Umbilical cord (tissue), 2 donors: ENCODE measurements around the gene KTN1. TPM values are rescaled to one million over a fixed set of nuclear protein-coding genes. Genes with fewer than 3 reads are reported as not detected.
A peak's percentile ranks its signal among the peaks of the same experiment; 100 is the strongest.

Experiments used
- DNase-seq: peaks from one replicate; pipeline ENCODE4 v3.0.0-alpha.2; 2015; ENCODE audit warnings: low spot score
- total RNA-seq: library from RNA; depleted of rRNA; stranded (reverse); fragments of >200 nt; gene quantifications from one replicate; pipeline ENCODE4 v1.2.3, GENCODE V29; 2014; ENCODE audit warnings: low replicate concordance; ENCODE audit not compliant: insufficient read depth

KTN1 gene
- total RNA-seq, 1 donor from 2014 or later, result 103 TPM

GRCh38 chr14:55571125-55571889 is 8.7 kb upstream of the KTN1 start:
- no peak for DNase-seq

- DNase-seq, result no peak
These were observed 7.4 kb upstream of the KTN1 start for GRCh38 chr14:55572578-55572977.

GRCh38 chr14:55574988-55575387 is 5.0 kb upstream of the KTN1 start:
- DNase-seq, result no peak

GRCh38 chr14:55577229-55577628 is 2.8 kb upstream of the KTN1 start:
- DNase-seq, result no peak

GRCh38 chr14:55578511-55578910 is 1.5 kb upstream of the KTN1 start:
- no peak for DNase-seq

- peak; percentile 37 for DNase-seq
These were observed 699 bp downstream of the KTN1 start for GRCh38 chr14:55580470-55581341.

- no peak for DNase-seq
These were observed 1.4 kb downstream of the KTN1 start for GRCh38 chr14:55581342-55581771.

GRCh38 chr14:55582746-55583145 is 2.7 kb downstream of the KTN1 start:
- no peak for DNase-seq

- DNase-seq, result peak; percentile 18
These were observed 4.0 kb downstream of the KTN1 start for GRCh38 chr14:55583942-55584468.

- no peak for DNase-seq
These were observed 5.8 kb downstream of the KTN1 start for GRCh38 chr14:55585854-55586253.

GRCh38 chr14:55586411-55586810 is 6.4 kb downstream of the KTN1 start:
- no peak for DNase-seq

- no peak for DNase-seq
These were observed 7.8 kb downstream of the KTN1 start for GRCh38 chr14:55587847-55588246.

GRCh38 chr14:55588259-55588699 is 8.3 kb downstream of the KTN1 start:
- no peak for DNase-seq

- no peak for DNase-seq
These were observed 9.2 kb downstream of the KTN1 start for GRCh38 chr14:55589171-55589570.

- no peak for DNase-seq
These were observed 12.4 kb downstream of the KTN1 start for GRCh38 chr14:55592436-55592835.

- DNase-seq, result no peak
These were observed 13.7 kb downstream of the KTN1 start for GRCh38 chr14:55593698-55594097.

GRCh38 chr14:55599250-55599879 is 19.4 kb downstream of the KTN1 start:
- no peak for DNase-seq

- DNase-seq, result no peak
These were observed 21.0 kb downstream of the KTN1 start for GRCh38 chr14:55600784-55601561.

GRCh38 chr14:55603401-55603953 is 23.5 kb downstream of the KTN1 start:
- no peak for DNase-seq

- no peak for DNase-seq
These were observed 24.5 kb downstream of the KTN1 start for GRCh38 chr14:55604488-55604887.

GRCh38 chr14:55604900-55605418 is 25.0 kb downstream of the KTN1 start:
- no peak for DNase-seq
